Measurements from ENCODE around the gene ARHGAP10.

The ARHGAP10 gene

GRCh38 chr4:148004228-148004857 is 272.5 kb downstream of the ARHGAP10 start:
- no peak for DNase-seq

GRCh38 chr4:148006001-148006400 is 274.1 kb downstream of the ARHGAP10 start:
- no peak for DNase-seq

GRCh38 chr4:148007314-148007760 is 275.4 kb downstream of the ARHGAP10 start:
- no peak for DNase-seq

GRCh38 chr4:148007792-148008191 is 275.9 kb downstream of the ARHGAP10 start:
- no peak for DNase-seq

- no peak for DNase-seq
Observed at GRCh38 chr4:148015058-148015457, 283.2 kb downstream of the ARHGAP10 start.

GRCh38 chr4:148015468-148015867 is 283.6 kb downstream of the ARHGAP10 start:
- DNase-seq: no peak

- DNase-seq: no peak
Observed at GRCh38 chr4:148016063-148016637, 284.3 kb downstream of the ARHGAP10 start.

- DNase-seq: no peak
Observed at GRCh38 chr4:148017801-148018200, 285.9 kb downstream of the ARHGAP10 start.

- peak; percentile 9 for DNase-seq
Observed at GRCh38 chr4:148021686-148022085, 289.8 kb downstream of the ARHGAP10 start.

- DNase-seq: no peak
Observed at GRCh38 chr4:148022975-148023374, 291.1 kb downstream of the ARHGAP10 start.

GRCh38 chr4:148023512-148024181 is 291.8 kb downstream of the ARHGAP10 start:
- DNase-seq: no peak

- no peak for DNase-seq
Observed at GRCh38 chr4:148025981-148026380, 294.1 kb downstream of the ARHGAP10 start.

- no peak for DNase-seq
Observed at GRCh38 chr4:148027201-148027600, 295.3 kb downstream of the ARHGAP10 start.

GRCh38 chr4:148029781-148030180 is 297.9 kb downstream of the ARHGAP10 start:
- DNase-seq: no peak

GRCh38 chr4:148030193-148030873 is 298.4 kb downstream of the ARHGAP10 start:
- DNase-seq: no peak

- no peak for DNase-seq
Observed at GRCh38 chr4:148034813-148035212, 302.9 kb downstream of the ARHGAP10 start.

GRCh38 chr4:148041606-148042329 is 309.9 kb downstream of the ARHGAP10 start:
- DNase-seq: no peak

GRCh38 chr4:148044089-148044911 is 312.4 kb downstream of the ARHGAP10 start:
- DNase-seq: no peak

- peak; percentile 14 for DNase-seq
Observed at GRCh38 chr4:148044912-148045352, 313.0 kb downstream of the ARHGAP10 start.

GRCh38 chr4:148048598-148048997 is 316.7 kb downstream of the ARHGAP10 start:
- no peak for DNase-seq

GRCh38 chr4:148051403-148051802 is 319.5 kb downstream of the ARHGAP10 start:
- no peak for DNase-seq

- peak; percentile 73 for DNase-seq
Observed at GRCh38 chr4:148052448-148052847, 320.6 kb downstream of the ARHGAP10 start.

All from central memory CD4-positive, alpha-beta T cell (primary cell).